SK-N-SH treated with all-trans-retinoic acid at 6 μM for 48 hours (cell line): ENCODE measurements around the gene NR1I3.

Experiments used
- ATAC-seq: fragments of 200-7000 bp; cut with Tn5 transposase; 3 replicates; pipeline ENCODE4 v1.9.1; 2020; ENCODE audit warnings: mild to moderate bottlenecking, moderate library complexity
- BACH2 ChIP-seq: fragments of 250-450 bp; sonication (Bioruptor Pico); IDR thresholded peaks from 2 replicates; pipeline ENCODE4 v1.9.0; 2021; ENCODE audit warnings: mild to moderate bottlenecking, borderline replicate concordance
- CREB5 ChIP-seq: fragments of 250-450 bp; sonication (Bioruptor Pico); IDR thresholded peaks from 2 replicates; pipeline ENCODE4 v1.5.1; 2020; ENCODE audit warnings: low read depth, mild to moderate bottlenecking, moderate library complexity
- CSDC2 ChIP-seq: fragments of 250-450 bp; sonication (Bioruptor Pico); IDR thresholded peaks from 2 replicates; pipeline ENCODE4 v1.5.0; 2020; ENCODE audit warnings: mild to moderate bottlenecking, moderate library complexity
- CSRNP3 ChIP-seq: fragments of 250-450 bp; sonication (Bioruptor Pico); IDR thresholded peaks from 2 replicates; pipeline ENCODE4 v1.5.1; 2021; ENCODE audit warnings: mild to moderate bottlenecking, moderate library complexity
- PATZ1 ChIP-seq: fragments of 250-450 bp; sonication (Bioruptor Pico); IDR thresholded peaks from 2 replicates; pipeline ENCODE4 v1.8.0; 2020; ENCODE audit warnings: mild to moderate bottlenecking, moderate library complexity, borderline replicate concordance
- POU6F1 ChIP-seq: fragments of 250-450 bp; sonication (Bioruptor Pico); IDR thresholded peaks from 2 replicates; pipeline ENCODE4 v1.8.0; 2021; ENCODE audit warnings: low read depth, mild to moderate bottlenecking, moderate library complexity, borderline replicate concordance
- PPARA ChIP-seq: fragments of 250-450 bp; sonication (Bioruptor Pico); IDR thresholded peaks from 2 replicates; pipeline ENCODE4 v1.5.0; 2020; ENCODE audit warnings: mild to moderate bottlenecking, borderline replicate concordance
- RARB ChIP-seq: fragments of 250-450 bp; sonication (Bioruptor Pico); IDR thresholded peaks from 2 replicates; pipeline ENCODE4 v1.8.0; 2021; ENCODE audit warnings: mild to moderate bottlenecking, moderate library complexity
- SNAI2 ChIP-seq: fragments of 250-450 bp; sonication (Bioruptor Pico); IDR thresholded peaks from 2 replicates; pipeline ENCODE4 v1.5.0; 2020; ENCODE audit warnings: mild to moderate bottlenecking, moderate library complexity
- TCF4 ChIP-seq: fragments of 250-450 bp; sonication (Bioruptor Pico); IDR thresholded peaks from 2 replicates; pipeline ENCODE4 v1.8.0; 2021; ENCODE audit warnings: mild to moderate bottlenecking, moderate library complexity, borderline replicate concordance
- TOX ChIP-seq: fragments of 250-450 bp; sonication (Bioruptor Pico); IDR thresholded peaks from 2 replicates; pipeline ENCODE4 v1.8.0; 2021; ENCODE audit warnings: mild to moderate bottlenecking, moderate library complexity, borderline replicate concordance
- TSHZ2 ChIP-seq: fragments of 250-450 bp; sonication (Bioruptor Pico); IDR thresholded peaks from 2 replicates; pipeline ENCODE4 v1.5.0; 2020; ENCODE audit warnings: mild to moderate bottlenecking, moderate library complexity
- ZC3H10 ChIP-seq: fragments of 250-450 bp; sonication (Bioruptor Pico); IDR thresholded peaks from 2 replicates; pipeline ENCODE4 v1.5.1; 2021; ENCODE audit warnings: mild to moderate bottlenecking, moderate library complexity
- ZFP3 ChIP-seq: fragments of 250-450 bp; sonication (Bioruptor Pico); IDR thresholded peaks from 2 replicates; pipeline ENCODE4 v1.5.0; 2020; ENCODE audit warnings: mild to moderate bottlenecking, moderate library complexity
- ZFP30 ChIP-seq: fragments of 450-650 bp; formaldehyde crosslinking; IDR thresholded peaks from 2 replicates; pipeline ENCODE4 v1.5.0; 2022; ENCODE audit warnings: mild to moderate bottlenecking, moderate library complexity
- ZNF565 ChIP-seq: fragments of 450-650 bp; formaldehyde crosslinking; conservative IDR thresholded peaks from 2 replicates; pipeline ENCODE4 v1.5.0; 2020; ENCODE audit warnings: low read depth, mild to moderate bottlenecking, moderate library complexity
- ZNF70 ChIP-seq: fragments of 450-650 bp; formaldehyde crosslinking; IDR thresholded peaks from 2 replicates; pipeline ENCODE4 v1.5.0; 2020; ENCODE audit warnings: mild to moderate bottlenecking, moderate library complexity
- ZNF8 ChIP-seq: fragments of 450-650 bp; formaldehyde crosslinking; IDR thresholded peaks from 2 replicates; pipeline ENCODE4 v1.5.0; 2020; ENCODE audit warnings: mild to moderate bottlenecking, moderate library complexity

NR1I3 gene

GRCh38 chr1:161235957-161236775 is 1.8 kb downstream of the NR1I3 start (continued):
- no peak for TF ChIP-seq PATZ1 (CRISPR knock-in tag)
- TF ChIP-seq ZNF70 (CRISPR knock-in tag), result no peak
- TF ChIP-seq RARB (CRISPR knock-in tag), result no peak
- no peak for TF ChIP-seq ZNF565 (CRISPR knock-in tag)

- ATAC-seq, result no peak
- TF ChIP-seq CREB5 (no peak), PATZ1 (CRISPR knock-in tag) (no peak), POU6F1 (CRISPR knock-in tag) (no peak), SNAI2 (CRISPR knock-in tag) (no peak), BACH2 (no peak), TOX (CRISPR knock-in tag) (no peak), ZNF70 (CRISPR knock-in tag) (no peak), PPARA (CRISPR knock-in tag) (no peak), ZNF8 (CRISPR knock-in tag) (no peak)
These were observed 4.9 kb downstream of the NR1I3 start for GRCh38 chr1:161233102-161233501.

- ATAC-seq, result no peak
These were observed 7.2 kb downstream of the NR1I3 start for GRCh38 chr1:161230762-161231161.

More at GRCh38 chr1:161230762-161231161, 7.2 kb downstream of the NR1I3 start:
- TF ChIP-seq SNAI2 (CRISPR knock-in tag) (no peak), TSHZ2 (CRISPR knock-in tag) (no peak), TOX (CRISPR knock-in tag) (no peak), CSDC2 (CRISPR knock-in tag) (no peak), ZFP30 (CRISPR knock-in tag) (no peak), CSRNP3 (CRISPR knock-in tag) (no peak), TCF4 (CRISPR knock-in tag) (no peak), ZC3H10 (no peak), ZFP3 (no peak)
